ENCODE results near the gene TBC1D9B. TPM values are rescaled to one million over a fixed set of nuclear protein-coding genes. Genes with fewer than 3 reads are reported as not detected.

Gene TBC1D9B
- total RNA-seq, 1 donor from 2014 or later = 79.6 TPM

DNA sequence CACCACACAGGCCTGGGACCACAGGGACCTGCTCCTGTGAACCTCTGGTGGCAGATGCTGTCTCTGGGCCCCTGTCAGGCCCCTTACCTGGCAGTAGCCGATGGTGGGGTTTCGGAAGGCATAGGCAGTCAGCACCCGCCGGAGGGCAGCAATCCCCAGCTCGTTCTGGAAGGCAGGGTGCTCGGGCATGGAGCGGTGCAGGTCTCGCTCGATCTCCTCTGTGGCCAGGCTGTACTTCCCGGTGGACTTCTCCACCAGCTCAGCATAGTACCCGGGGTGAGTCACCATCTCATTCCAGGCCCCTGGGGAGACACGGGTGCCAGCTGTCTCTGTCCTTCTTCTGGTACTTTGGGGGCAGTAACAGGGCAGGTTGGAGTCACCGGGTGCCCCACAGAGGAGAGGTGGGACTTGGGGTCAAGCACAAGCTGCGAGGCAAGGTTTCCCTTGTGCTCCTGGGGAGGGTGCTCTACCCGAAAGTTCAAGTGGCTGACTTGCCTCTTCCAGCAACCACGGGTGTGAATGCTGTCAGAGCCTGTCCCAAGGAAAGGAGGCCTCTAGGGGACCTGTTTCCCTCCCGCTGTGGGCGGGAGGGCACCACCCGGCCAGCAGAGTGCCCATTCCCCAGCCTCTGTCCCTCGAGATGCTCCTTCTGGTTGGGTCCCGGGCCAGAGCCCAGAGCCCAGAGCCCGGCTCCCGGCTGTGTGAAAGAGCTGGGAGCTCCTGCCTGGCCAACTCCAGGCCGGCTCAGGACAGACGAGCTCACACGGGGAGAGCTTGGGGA is 29.3 kb downstream of the TBC1D9B start:
- DNase-seq (ENCODE audit: low read depth) = no peak
- TF ChIP-seq, protein P1, sequence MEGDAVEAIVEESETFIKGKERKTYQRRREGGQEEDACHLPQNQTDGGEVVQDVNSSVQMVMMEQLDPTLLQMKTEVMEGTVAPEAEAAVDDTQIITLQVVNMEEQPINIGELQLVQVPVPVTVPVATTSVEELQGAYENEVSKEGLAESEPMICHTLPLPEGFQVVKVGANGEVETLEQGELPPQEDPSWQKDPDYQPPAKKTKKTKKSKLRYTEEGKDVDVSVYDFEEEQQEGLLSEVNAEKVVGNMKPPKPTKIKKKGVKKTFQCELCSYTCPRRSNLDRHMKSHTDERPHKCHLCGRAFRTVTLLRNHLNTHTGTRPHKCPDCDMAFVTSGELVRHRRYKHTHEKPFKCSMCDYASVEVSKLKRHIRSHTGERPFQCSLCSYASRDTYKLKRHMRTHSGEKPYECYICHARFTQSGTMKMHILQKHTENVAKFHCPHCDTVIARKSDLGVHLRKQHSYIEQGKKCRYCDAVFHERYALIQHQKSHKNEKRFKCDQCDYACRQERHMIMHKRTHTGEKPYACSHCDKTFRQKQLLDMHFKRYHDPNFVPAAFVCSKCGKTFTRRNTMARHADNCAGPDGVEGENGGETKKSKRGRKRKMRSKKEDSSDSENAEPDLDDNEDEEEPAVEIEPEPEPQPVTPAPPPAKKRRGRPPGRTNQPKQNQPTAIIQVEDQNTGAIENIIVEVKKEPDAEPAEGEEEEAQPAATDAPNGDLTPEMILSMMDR (IDR thresholded peaks at IDR 0.05; ENCODE audit: insufficient read depth, low read length, poor library complexity, severe bottlenecking) = no peak
- no peaks in the 10 kb centered on the region for H3K27me3 ChIP-seq (ENCODE audit: control insufficient read depth, insufficient read depth, low read length)
- peaks cover 1% of the 10 kb centered on the region for H3K36me3 ChIP-seq (ENCODE audit: control insufficient read depth, insufficient read depth, low read length)
- no peak overlapping the region for H3K4me3 ChIP-seq (ENCODE audit: low read depth, low read length)

DNA sequence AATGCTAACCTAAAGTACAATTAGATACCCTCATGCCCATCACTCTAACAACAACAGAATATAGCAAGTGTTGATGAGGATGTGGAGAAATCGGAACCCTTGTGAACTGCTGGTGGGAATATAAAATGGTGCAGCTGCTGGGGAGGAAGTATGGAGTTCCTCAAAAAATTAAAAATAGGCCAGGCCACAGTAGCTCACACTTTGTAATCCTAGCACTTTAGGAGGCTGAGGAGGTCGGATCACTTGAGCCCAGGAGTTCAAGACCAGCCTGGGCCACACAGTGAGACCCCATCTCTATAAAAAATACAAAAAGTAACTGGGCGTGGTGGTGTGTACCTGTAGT is 31.1 kb downstream of the TBC1D9B start:
- Histone ChIP-seq H3K4me3 (ENCODE audit: low read depth, low read length) (no peak overlapping the region), H3K27me3 (ENCODE audit: control insufficient read depth, insufficient read depth, low read length) (no peaks in the 10 kb centered on the region), H3K36me3 (ENCODE audit: control insufficient read depth, insufficient read depth, low read length) (peaks cover 1% of the 10 kb centered on the region)
- no peak for DNase-seq (ENCODE audit: low read depth)
- TF ChIP-seq, protein P1 (IDR thresholded peaks at IDR 0.05; ENCODE audit: insufficient read depth, low read length, poor library complexity, severe bottlenecking) = no peak

DNA sequence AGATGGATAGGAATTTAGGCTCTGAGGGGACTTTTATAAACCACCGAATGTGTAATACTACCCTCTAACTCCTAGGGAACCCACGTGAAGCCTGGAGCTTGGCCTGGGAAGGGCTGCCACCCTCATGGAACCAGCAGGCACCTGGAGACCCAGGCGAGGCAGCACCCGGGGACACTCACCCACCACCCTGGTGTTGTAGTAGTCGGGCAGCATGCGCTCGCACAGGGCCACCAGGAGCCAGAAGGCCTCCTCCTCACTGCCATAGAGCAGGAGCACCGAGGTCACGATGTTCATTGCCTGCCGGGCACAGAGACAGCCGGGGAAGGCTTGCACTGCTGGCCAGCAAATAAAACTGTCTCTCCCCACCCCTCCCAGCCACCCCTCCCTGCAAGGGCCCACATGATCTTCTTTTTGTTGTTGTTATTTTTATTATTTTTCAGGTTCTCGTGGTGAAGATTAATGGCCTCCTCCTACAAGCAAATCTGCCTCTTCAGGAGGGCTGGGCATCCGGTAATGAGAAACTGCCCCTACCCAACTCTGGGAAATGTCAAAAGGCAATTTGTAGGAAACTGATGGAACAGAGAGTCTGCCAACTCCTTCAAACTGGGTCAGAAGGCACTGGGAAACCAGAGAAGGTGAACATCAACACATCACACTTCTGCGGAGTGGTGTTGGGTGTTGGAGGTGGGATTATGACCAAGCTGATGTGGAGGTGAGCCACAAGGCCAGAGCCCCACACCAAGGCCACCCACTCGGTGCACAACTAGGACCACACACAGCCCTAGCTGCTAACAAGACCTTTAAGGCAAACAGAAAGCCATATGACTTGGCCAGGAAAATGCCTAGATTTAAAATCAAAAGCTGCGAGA is 31.7 kb downstream of the TBC1D9B start:
- no peaks in the 10 kb centered on the region for H3K27me3 ChIP-seq (ENCODE audit: control insufficient read depth, insufficient read depth, low read length)
- H3K4me3 ChIP-seq (ENCODE audit: low read depth, low read length) = no peak overlapping the region
- H3K36me3 ChIP-seq (ENCODE audit: control insufficient read depth, insufficient read depth, low read length) = peaks cover 1% of the 10 kb centered on the region
- TF ChIP-seq, protein P1 (IDR thresholded peaks at IDR 0.05; ENCODE audit: insufficient read depth, low read length, poor library complexity, severe bottlenecking) = no peak
- DNase-seq (ENCODE audit: low read depth) = no peak

DNA sequence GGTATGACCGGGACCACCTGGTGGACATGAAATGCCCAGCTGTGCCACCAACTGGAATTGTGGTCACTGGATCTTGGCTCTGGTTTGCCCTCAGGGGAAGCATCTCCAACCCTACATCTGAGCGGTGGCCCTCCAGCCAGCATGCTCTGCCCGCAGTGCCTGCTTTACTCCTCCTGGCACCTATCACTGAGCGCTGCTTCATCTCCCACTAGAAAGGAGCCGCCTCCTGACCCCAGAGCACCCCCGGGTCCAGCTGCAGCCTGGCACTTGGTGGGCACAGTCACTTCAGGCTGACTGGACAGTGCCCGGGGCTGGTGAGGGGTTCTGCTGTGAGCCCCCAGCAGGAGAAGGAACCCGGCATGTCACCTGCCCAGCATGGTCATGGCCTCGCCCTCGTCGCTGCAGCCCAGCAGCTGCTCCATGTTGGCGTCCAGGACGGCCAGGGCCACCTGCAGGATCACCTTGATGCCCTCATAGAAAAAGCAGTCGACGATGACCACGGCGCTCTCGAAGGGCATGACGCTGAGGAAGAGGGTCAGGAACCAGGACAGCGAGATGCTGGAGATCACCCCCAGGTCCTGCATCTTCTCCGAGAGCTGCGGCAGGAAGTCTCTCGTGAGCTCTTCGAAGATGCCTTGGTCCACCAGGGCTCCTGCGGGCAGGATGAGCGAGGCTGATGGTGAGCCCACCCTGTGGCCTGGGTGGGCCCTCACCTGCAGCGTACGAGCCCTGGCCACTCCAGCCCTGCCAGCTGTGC is 33.0 kb downstream of the TBC1D9B start:
- Histone ChIP-seq H3K4me3 (ENCODE audit: low read depth, low read length) (no peak overlapping the region), H3K36me3 (ENCODE audit: control insufficient read depth, insufficient read depth, low read length) (peaks cover 3% of the 10 kb centered on the region), H3K27me3 (ENCODE audit: control insufficient read depth, insufficient read depth, low read length) (no peaks in the 10 kb centered on the region)
- DNase-seq (ENCODE audit: low read depth) = no peak
- TF ChIP-seq, protein P1 (IDR thresholded peaks at IDR 0.05; ENCODE audit: insufficient read depth, low read length, poor library complexity, severe bottlenecking) = no peak

DNA sequence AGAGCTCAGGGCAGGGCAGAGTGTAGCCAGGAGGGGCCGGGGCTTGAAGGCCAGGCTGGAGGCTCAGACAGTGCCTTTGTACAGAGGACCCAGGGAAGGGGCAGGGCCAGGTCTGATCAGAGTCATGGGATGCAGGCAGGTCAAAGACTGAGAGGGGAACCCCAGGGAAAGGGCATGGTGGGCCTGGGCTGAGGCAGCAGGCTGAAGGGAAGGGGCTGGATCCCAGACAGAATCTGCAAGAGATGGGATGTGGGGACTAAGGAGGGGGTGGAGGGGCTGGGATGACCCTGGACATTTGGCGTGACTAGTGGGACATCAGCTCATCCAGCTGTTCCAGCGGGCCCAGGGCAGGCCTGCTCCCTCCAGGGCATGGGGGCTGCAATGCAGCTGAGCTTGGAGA is 33.6 kb downstream of the TBC1D9B start:
- no peaks in the 10 kb centered on the region for H3K27me3 ChIP-seq (ENCODE audit: control insufficient read depth, insufficient read depth, low read length)
- no peak overlapping the region for H3K4me3 ChIP-seq (ENCODE audit: low read depth, low read length)
- peaks cover 3% of the 10 kb centered on the region for H3K36me3 ChIP-seq (ENCODE audit: control insufficient read depth, insufficient read depth, low read length)
- no peak for DNase-seq (ENCODE audit: low read depth)
- TF ChIP-seq, protein P1 (IDR thresholded peaks at IDR 0.05; ENCODE audit: insufficient read depth, low read length, poor library complexity, severe bottlenecking) = no peak
